Measurements from ENCODE around the gene TRABD2B. TPM values are rescaled to one million over a fixed set of nuclear protein-coding genes. Genes with fewer than 3 reads are reported as not detected.

Gene TRABD2B
- total RNA-seq, 1 donor from 2014 or later = 6.7 TPM

DNA sequence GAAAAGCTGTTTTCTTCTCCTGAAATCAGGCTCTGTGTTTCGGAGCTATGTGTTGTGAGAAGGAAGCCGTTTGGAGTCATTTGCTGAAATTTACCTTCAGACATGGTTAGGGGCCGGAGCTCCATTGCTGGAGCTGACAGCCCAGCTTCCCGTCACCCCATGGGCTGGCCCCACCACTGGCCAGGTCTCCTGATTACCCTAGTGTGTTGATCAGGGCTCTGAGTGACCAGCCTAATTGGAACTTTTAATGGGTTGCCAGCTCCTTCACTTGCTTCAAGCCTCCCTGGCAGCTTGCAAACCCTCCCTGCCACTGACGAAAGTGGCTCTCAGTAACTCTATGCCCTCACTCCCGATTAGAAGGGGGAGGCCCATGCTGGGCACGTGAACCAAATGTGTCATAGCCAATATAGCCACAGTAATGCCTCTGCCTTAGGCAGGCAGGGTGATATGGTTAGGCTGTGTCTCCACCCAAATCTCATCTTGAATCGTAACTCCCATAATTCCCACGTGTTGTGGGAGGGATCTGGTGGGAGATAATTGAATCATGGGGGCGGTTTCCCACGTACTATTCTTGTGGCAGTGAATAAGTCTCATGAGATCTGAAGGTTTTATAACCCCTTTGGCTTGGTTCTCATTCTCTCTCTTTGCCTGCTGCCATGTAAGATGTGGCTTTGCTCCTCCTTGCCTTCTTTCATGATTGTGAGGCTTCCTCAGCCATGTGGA is 224.1 kb downstream of the TRABD2B start:
- DNase-seq (ENCODE audit: extremely low spot score, unreplicated experiment) = no peak
- Mint-ChIP-seq H3K4me3 (no peak overlapping the region), H3K9me3 (no peaks in the 10 kb centered on the region), H3K27me3 (peaks cover 16% of the 10 kb centered on the region), H3K4me1 (ENCODE audit: unreplicated experiment) (peaks cover 23% of the 10 kb centered on the region), H3K27ac (no peak overlapping the region), H3K36me3 (peaks cover 5% of the 10 kb centered on the region)
- TF ChIP-seq, protein P1, sequence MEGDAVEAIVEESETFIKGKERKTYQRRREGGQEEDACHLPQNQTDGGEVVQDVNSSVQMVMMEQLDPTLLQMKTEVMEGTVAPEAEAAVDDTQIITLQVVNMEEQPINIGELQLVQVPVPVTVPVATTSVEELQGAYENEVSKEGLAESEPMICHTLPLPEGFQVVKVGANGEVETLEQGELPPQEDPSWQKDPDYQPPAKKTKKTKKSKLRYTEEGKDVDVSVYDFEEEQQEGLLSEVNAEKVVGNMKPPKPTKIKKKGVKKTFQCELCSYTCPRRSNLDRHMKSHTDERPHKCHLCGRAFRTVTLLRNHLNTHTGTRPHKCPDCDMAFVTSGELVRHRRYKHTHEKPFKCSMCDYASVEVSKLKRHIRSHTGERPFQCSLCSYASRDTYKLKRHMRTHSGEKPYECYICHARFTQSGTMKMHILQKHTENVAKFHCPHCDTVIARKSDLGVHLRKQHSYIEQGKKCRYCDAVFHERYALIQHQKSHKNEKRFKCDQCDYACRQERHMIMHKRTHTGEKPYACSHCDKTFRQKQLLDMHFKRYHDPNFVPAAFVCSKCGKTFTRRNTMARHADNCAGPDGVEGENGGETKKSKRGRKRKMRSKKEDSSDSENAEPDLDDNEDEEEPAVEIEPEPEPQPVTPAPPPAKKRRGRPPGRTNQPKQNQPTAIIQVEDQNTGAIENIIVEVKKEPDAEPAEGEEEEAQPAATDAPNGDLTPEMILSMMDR (conservative IDR thresholded peaks at IDR 0.05) = no peak

DNA sequence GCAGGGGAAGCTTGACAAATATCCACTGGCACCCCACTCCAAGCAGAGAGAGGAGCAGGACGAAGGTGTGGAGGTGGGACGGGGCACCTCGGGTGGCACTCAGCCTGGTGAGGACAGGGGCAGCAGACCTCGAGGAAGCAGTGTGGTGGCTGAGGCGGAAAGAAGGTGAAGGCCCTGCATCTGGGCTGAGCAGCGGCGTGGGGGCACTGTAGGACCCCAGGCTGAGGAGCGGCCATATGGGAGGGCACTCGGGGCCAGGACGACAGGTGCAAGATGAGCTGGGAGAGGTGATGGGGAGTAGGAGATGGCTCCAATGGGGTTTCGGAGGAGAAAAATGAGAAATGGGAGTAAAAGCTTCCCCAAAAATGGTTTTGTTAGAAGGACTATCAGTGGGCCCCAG is 224.9 kb downstream of the TRABD2B start:
- Mint-ChIP-seq H3K4me3 (no peak overlapping the region), H3K27me3 (peaks cover 16% of the 10 kb centered on the region), H3K36me3 (peaks cover 5% of the 10 kb centered on the region), H3K4me1 (ENCODE audit: unreplicated experiment) (peaks cover 23% of the 10 kb centered on the region), H3K27ac (no peak overlapping the region), H3K9me3 (no peaks in the 10 kb centered on the region)
- DNase-seq (ENCODE audit: extremely low spot score, unreplicated experiment) = no peak
- TF ChIP-seq, protein P1 (conservative IDR thresholded peaks at IDR 0.05) = no peak

DNA sequence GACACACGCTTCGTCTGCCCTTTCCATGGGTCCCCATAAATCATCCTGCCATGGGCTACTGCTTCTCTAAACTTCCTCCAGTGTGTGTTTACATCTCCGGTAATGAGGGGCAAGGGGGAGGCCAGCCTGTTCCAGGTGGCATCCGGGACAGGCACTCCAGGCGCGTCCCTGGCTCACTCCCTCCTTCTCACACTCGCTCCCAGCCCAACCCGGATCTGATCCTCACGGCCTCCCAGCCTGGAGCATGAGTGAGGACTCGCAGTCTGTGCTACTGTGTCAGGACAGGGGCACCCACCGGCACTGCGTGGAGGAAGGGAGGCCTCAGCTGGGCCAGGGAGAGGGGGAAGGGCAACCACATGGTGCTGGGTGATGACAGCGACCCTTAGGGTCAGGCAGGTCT is 225.4 kb downstream of the TRABD2B start:
- peaks cover 5% of the 10 kb centered on the region for H3K36me3 Mint-ChIP-seq
- H3K9me3 Mint-ChIP-seq = no peaks in the 10 kb centered on the region
- no peak overlapping the region for H3K27ac Mint-ChIP-seq
- TF ChIP-seq, protein P1 (conservative IDR thresholded peaks at IDR 0.05) = no peak
- H3K4me3 Mint-ChIP-seq = no peak overlapping the region
- H3K4me1 Mint-ChIP-seq (ENCODE audit: unreplicated experiment) = peaks cover 28% of the 10 kb centered on the region
- DNase-seq (ENCODE audit: extremely low spot score, unreplicated experiment) = no peak
- H3K27me3 Mint-ChIP-seq = peaks cover 16% of the 10 kb centered on the region

DNA sequence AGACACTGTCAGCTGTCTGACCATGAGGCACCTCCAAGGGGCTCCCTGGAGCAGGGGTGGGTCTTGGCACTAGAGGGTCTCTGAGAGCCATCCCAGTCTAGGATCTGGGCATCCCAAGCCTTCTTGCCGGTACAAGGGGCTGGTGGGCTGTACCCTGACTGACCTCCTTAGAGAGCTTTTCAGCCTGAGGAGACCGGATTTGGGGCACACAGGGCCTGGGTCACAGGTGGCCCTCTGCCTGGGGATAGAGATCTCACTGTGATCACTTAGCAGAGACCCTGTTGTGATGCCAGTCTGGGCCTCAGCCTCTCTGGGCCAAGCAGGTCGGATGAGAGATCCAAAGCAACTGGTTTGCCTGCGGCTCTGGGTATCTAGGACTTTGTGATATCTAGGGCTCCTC is 227.2 kb downstream of the TRABD2B start:
- Mint-ChIP-seq H3K36me3 (peaks cover 5% of the 10 kb centered on the region), H3K27me3 (peaks cover 5% of the 10 kb centered on the region), H3K4me3 (no peak overlapping the region), H3K27ac (no peak overlapping the region), H3K9me3 (no peaks in the 10 kb centered on the region), H3K4me1 (ENCODE audit: unreplicated experiment) (peaks cover 24% of the 10 kb centered on the region)
- TF ChIP-seq, protein P1 (conservative IDR thresholded peaks at IDR 0.05) = no peak
- no peak for DNase-seq (ENCODE audit: extremely low spot score, unreplicated experiment)

DNA sequence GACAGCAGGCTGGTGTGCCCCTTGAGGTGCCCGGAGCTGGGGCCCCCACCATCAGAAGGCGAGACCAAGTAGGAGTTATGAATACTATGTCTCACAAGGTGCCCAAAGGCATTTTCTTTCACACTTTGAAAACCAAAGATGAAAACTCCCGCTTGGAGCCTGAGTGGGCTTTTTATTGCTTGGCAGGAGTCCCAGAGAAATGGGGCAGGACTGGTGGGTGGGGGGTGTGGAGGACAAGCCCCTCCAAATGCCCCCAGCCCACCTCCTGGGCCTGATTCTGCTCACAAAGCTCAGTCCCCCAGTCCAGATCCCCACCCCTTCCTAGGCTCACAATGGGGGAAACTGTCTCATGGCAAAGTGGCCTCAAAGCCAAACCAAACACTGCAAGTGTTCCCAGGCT is 227.9 kb downstream of the TRABD2B start:
- H3K4me1 Mint-ChIP-seq (ENCODE audit: unreplicated experiment) = peaks cover 24% of the 10 kb centered on the region
- H3K9me3 Mint-ChIP-seq = no peaks in the 10 kb centered on the region
- no peak overlapping the region for H3K4me3 Mint-ChIP-seq
- no peak overlapping the region for H3K27ac Mint-ChIP-seq
- H3K27me3 Mint-ChIP-seq = peaks cover 5% of the 10 kb centered on the region
- TF ChIP-seq, protein P1 (conservative IDR thresholded peaks at IDR 0.05) = no peak
- H3K36me3 Mint-ChIP-seq = peaks cover 5% of the 10 kb centered on the region
- DNase-seq (ENCODE audit: extremely low spot score, unreplicated experiment) = no peak

Data from type B pancreatic cell (in vitro differentiated cells).